Neutrophil (primary cell): ENCODE results near the gene RAD51B.

ENCODE experiments used
- H3K27ac ChIP-seq: fragments of 200-600 bp; sonication (generic); 2 replicates; pipeline ENCODE4 v1.5.1; 2016; ENCODE audit warnings: mild to moderate bottlenecking, moderate library complexity
- H3K27me3 ChIP-seq: fragments of 200-600 bp; sonication (generic); 2 replicates; pipeline ENCODE4 v1.6.0; 2016; ENCODE audit warnings: mild to moderate bottlenecking
- H3K36me3 ChIP-seq: fragments of 200-600 bp; sonication (generic); 2 replicates; pipeline ENCODE4 v1.5.1; 2017
- H3K4me1 ChIP-seq, 2 experiments: fragments of 200-600 bp in 1 of 2; sonication (generic) in 1 of 2; 1 replicate in 1 of 2; 2 replicates in 1 of 2; pipeline versions ENCODE4 v1.5.1 to v1.6.1; 2013 to 2016; ENCODE audit warnings: low read depth in 1 of 2, low read length in 1 of 2, mild to moderate bottlenecking in 1 of 2, moderate library complexity in 1 of 2; ENCODE audit not compliant: control insufficient read depth in 1 of 2, insufficient read depth in 1 of 2
- H3K4me3 ChIP-seq, 2 experiments: fragments of 200-600 bp in 1 of 2; sonication (generic) in 1 of 2; 1 replicate in 1 of 2; 2 replicates in 1 of 2; pipeline ENCODE4 v1.5.1; 2013 to 2016; ENCODE audit warnings: low read depth in 1 of 2, low read length in 1 of 2, mild to moderate bottlenecking in 1 of 2, moderate library complexity in 1 of 2
- H3K9me3 ChIP-seq: fragments of 200-600 bp; sonication (generic); 2 replicates; pipeline ENCODE4 v1.5.1; 2016
- CTCF ChIP-seq: fragments of 200-600 bp; sonication (generic); IDR thresholded peaks from 2 replicates; pipeline ENCODE4 v1.5.1; 2016; ENCODE audit warnings: antibody characterized with exemption

The RAD51B gene

GRCh38 chr14:68554231-68554630 is 734.7 kb downstream of the RAD51B start:
- TF ChIP-seq CTCF, result no peak
- H3K4me3 ChIP-seq, result no peak overlapping the region
- no peaks in the 10 kb centered on the region for H3K9me3 ChIP-seq
- H3K27me3 ChIP-seq, result no peaks in the 10 kb centered on the region
- no peak overlapping the region for H3K27ac ChIP-seq
- peaks cover 10 to 21% of the 10 kb centered on the region in 2 experiments for H3K4me1 ChIP-seq
- no peaks in the 10 kb centered on the region for H3K36me3 ChIP-seq

GRCh38 chr14:68556253-68556652 is 736.7 kb downstream of the RAD51B start:
- Histone ChIP-seq H3K27ac (no peak overlapping the region), H3K4me3 (no peak overlapping the region), H3K27me3 (no peaks in the 10 kb centered on the region), H3K9me3 (no peaks in the 10 kb centered on the region), H3K36me3 (no peaks in the 10 kb centered on the region), H3K4me1 (peaks cover 0 to 10% of the 10 kb centered on the region in 2 experiments)
- TF ChIP-seq CTCF, result no peak

GRCh38 chr14:68557648-68558047 is 738.1 kb downstream of the RAD51B start:
- Histone ChIP-seq H3K4me3 (no peak overlapping the region), H3K4me1 (peaks cover 0 to 3% of the 10 kb centered on the region in 2 experiments), H3K36me3 (no peaks in the 10 kb centered on the region), H3K27me3 (no peaks in the 10 kb centered on the region), H3K9me3 (no peaks in the 10 kb centered on the region), H3K27ac (no peak overlapping the region)
- no peak for TF ChIP-seq CTCF

DNA sequence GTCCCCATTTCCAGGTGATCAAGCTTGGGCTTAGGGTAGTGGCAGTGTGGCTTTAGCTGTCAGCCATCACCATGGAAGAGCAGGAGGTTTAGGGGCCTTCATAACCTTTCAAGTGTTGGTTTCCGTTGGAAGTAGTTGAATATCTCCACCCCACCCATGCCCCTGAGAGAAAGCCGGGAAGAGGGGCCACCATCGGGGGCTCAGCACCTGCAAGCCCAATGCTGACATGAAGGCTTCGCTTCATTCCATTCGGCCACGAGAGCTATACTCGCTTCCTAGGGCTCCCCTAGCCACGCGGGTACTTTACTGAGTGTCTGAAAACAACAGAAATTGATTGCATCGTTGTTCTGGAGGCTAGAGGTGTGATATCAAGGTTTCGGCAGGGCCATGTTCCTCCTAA is 738.5 kb downstream of the RAD51B start:
- H3K27ac ChIP-seq, result no peak overlapping the region
- no peaks in the 10 kb centered on the region for H3K9me3 ChIP-seq
- H3K27me3 ChIP-seq, result no peaks in the 10 kb centered on the region
- no peak for TF ChIP-seq CTCF
- peaks cover 3 to 4% of the 10 kb centered on the region in 2 experiments for H3K4me1 ChIP-seq
- H3K36me3 ChIP-seq, result no peaks in the 10 kb centered on the region
- no peak overlapping the region for H3K4me3 ChIP-seq

- Histone ChIP-seq H3K4me3 (no peak overlapping the region), H3K4me1 (peaks cover 9 to 15% of the 10 kb centered on the region in 2 experiments), H3K36me3 (no peaks in the 10 kb centered on the region), H3K27ac (no peak overlapping the region), H3K9me3 (no peaks in the 10 kb centered on the region), H3K27me3 (no peaks in the 10 kb centered on the region)
- no peak for TF ChIP-seq CTCF
Observed at GRCh38 chr14:68559949-68560348, 740.4 kb downstream of the RAD51B start.

- Histone ChIP-seq H3K4me3 (no peak overlapping the region), H3K27ac (peak overlapping the region; percentile 9), H3K27me3 (no peaks in the 10 kb centered on the region), H3K9me3 (no peaks in the 10 kb centered on the region), H3K36me3 (no peaks in the 10 kb centered on the region), H3K4me1 (peaks cover 9 to 15% of the 10 kb centered on the region in 2 experiments)
- TF ChIP-seq CTCF, result no peak
Observed at GRCh38 chr14:68561531-68562007, 742.0 kb downstream of the RAD51B start.
